ENCODE measurements around the gene TNRC18.
"Not testable (repeated sequence)": the region's sequence is repeated elsewhere in the genome, so short reads cannot be mapped to it uniquely, and the experiment has no call there.

GRCh38 chr7:5307221-5308142 lies 116.2 kb downstream of the TNRC18 start:
- TF ChIP-seq, protein P1, sequence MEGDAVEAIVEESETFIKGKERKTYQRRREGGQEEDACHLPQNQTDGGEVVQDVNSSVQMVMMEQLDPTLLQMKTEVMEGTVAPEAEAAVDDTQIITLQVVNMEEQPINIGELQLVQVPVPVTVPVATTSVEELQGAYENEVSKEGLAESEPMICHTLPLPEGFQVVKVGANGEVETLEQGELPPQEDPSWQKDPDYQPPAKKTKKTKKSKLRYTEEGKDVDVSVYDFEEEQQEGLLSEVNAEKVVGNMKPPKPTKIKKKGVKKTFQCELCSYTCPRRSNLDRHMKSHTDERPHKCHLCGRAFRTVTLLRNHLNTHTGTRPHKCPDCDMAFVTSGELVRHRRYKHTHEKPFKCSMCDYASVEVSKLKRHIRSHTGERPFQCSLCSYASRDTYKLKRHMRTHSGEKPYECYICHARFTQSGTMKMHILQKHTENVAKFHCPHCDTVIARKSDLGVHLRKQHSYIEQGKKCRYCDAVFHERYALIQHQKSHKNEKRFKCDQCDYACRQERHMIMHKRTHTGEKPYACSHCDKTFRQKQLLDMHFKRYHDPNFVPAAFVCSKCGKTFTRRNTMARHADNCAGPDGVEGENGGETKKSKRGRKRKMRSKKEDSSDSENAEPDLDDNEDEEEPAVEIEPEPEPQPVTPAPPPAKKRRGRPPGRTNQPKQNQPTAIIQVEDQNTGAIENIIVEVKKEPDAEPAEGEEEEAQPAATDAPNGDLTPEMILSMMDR (conservative IDR thresholded peaks at IDR 0.05; ENCODE audit: low read depth, low read length): not testable (repeated sequence)
- not testable (repeated sequence) for TF ChIP-seq EZH2 (IDR thresholded peaks at IDR 0.05; ENCODE audit: borderline replicate concordance, low read depth, low read length, poor library complexity, severe bottlenecking)
